HG03025 (cell line): ENCODE measurements around the gene ULK4.

Experiments used
- ATAC-seq: cut with Tn5 transposase; IDR thresholded peaks from one replicate; pipeline ENCODE4 v1.9.1; 2021; ENCODE audit warnings: mild to moderate bottlenecking, moderate library complexity; ENCODE audit not compliant: unreplicated experiment, low FRiP score

The ULK4 gene

GRCh38 chr3:41519746-41520145, 442.2 kb downstream of the ULK4 start:
- no peak for ATAC-seq

- ATAC-seq: no peak
Observed at GRCh38 chr3:41518626-41519025, 443.3 kb downstream of the ULK4 start.

- no peak for ATAC-seq
Observed at GRCh38 chr3:41508063-41508696, 453.7 kb downstream of the ULK4 start.

GRCh38 chr3:41507336-41508062, 454.4 kb downstream of the ULK4 start:
- ATAC-seq: no peak

- no peak for ATAC-seq
Observed at GRCh38 chr3:41503998-41504623, 457.8 kb downstream of the ULK4 start.

- ATAC-seq: no peak
Observed at GRCh38 chr3:41502481-41502880, 459.4 kb downstream of the ULK4 start.

GRCh38 chr3:41502023-41502422, 459.9 kb downstream of the ULK4 start:
- ATAC-seq: no peak

- ATAC-seq: no peak
Observed at GRCh38 chr3:41498847-41499246, 463.1 kb downstream of the ULK4 start.

GRCh38 chr3:41490360-41490759, 471.5 kb downstream of the ULK4 start:
- ATAC-seq: no peak

- no peak for ATAC-seq
Observed at GRCh38 chr3:41489231-41489630, 472.7 kb downstream of the ULK4 start.

GRCh38 chr3:41488501-41488900, 473.4 kb downstream of the ULK4 start:
- ATAC-seq: no peak

- no peak for ATAC-seq
Observed at GRCh38 chr3:41485484-41485883, 476.4 kb downstream of the ULK4 start.

- no peak for ATAC-seq
Observed at GRCh38 chr3:41482134-41482533, 479.8 kb downstream of the ULK4 start.

GRCh38 chr3:41478278-41478677, 483.6 kb downstream of the ULK4 start:
- ATAC-seq: no peak

- no peak for ATAC-seq
Observed at GRCh38 chr3:41477399-41478014, 484.4 kb downstream of the ULK4 start.

- no peak for ATAC-seq
Observed at GRCh38 chr3:41469083-41469482, 492.8 kb downstream of the ULK4 start.

GRCh38 chr3:41467481-41467880, 494.4 kb downstream of the ULK4 start:
- no peak for ATAC-seq

GRCh38 chr3:41464858-41465257, 497.0 kb downstream of the ULK4 start:
- no peak for ATAC-seq

GRCh38 chr3:41464401-41464800, 497.5 kb downstream of the ULK4 start:
- no peak for ATAC-seq

GRCh38 chr3:41462103-41462691, 499.7 kb downstream of the ULK4 start:
- ATAC-seq: no peak

GRCh38 chr3:41460736-41461135, 501.2 kb downstream of the ULK4 start:
- no peak for ATAC-seq
